HG02623 (cell line): ENCODE data around the gene PKP4.
A peak's percentile ranks its signal among the peaks of the same experiment; 100 is the strongest.
"Not testable (repeated sequence)": the region's sequence is repeated elsewhere in the genome, so short reads cannot be mapped to it uniquely, and the experiment has no call there.

Experiments
- ATAC-seq: cut with Tn5 transposase; IDR thresholded peaks from one replicate; pipeline ENCODE4 v1.9.1; 2021; ENCODE audit warnings: moderate library complexity; ENCODE audit not compliant: unreplicated experiment

PKP4 gene, protein sequence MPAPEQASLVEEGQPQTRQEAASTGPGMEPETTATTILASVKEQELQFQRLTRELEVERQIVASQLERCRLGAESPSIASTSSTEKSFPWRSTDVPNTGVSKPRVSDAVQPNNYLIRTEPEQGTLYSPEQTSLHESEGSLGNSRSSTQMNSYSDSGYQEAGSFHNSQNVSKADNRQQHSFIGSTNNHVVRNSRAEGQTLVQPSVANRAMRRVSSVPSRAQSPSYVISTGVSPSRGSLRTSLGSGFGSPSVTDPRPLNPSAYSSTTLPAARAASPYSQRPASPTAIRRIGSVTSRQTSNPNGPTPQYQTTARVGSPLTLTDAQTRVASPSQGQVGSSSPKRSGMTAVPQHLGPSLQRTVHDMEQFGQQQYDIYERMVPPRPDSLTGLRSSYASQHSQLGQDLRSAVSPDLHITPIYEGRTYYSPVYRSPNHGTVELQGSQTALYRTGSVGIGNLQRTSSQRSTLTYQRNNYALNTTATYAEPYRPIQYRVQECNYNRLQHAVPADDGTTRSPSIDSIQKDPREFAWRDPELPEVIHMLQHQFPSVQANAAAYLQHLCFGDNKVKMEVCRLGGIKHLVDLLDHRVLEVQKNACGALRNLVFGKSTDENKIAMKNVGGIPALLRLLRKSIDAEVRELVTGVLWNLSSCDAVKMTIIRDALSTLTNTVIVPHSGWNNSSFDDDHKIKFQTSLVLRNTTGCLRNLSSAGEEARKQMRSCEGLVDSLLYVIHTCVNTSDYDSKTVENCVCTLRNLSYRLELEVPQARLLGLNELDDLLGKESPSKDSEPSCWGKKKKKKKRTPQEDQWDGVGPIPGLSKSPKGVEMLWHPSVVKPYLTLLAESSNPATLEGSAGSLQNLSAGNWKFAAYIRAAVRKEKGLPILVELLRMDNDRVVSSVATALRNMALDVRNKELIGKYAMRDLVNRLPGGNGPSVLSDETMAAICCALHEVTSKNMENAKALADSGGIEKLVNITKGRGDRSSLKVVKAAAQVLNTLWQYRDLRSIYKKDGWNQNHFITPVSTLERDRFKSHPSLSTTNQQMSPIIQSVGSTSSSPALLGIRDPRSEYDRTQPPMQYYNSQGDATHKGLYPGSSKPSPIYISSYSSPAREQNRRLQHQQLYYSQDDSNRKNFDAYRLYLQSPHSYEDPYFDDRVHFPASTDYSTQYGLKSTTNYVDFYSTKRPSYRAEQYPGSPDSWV

DNA sequence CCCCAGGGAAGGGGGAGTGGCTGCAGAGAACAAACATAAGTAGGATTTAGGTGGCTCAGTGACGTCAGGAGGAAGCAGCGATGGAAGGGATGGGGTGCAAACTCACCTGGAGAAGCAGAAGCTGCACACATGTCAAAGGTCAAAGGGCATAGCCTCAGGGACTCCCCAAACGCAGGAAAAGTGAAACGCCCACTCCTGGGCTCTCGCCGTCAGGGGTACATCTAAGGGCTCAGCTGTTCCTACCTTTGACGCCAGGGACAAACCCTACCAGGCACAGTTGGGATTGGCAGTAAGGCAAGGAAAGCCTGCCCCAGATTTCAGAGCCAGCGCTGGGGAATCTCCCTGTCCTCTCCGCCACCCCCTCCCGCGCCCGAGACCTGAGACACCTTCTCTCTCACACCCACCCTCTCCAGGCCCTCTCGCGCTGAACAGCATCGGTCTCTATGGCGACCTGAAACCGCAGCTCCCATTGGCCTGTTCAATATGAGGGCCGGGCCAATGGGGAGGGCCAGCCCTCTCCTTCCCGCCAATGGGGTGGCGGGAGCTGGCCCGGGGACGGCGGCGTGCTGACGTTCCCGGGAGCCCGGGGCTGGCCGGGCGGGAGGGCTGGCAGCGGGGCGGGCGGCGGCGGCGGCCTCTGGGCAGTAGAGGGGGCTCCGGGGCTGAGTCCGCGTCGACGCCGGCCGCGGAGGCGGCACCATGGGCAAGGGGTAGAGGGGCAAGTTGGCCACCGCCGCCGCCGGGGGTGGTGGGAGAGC, at the start of gene PKP4, which contains the start of gene CCDC148:
Gene PKP4 (plus strand): TSS at position 644 of the 758 bp plus-strand sequence. CDS start 76,233 bp downstream, outside the sequence.
Gene CCDC148 (minus strand): TSS at position 445 of the 758 bp plus-strand sequence. CDS start 314 bp downstream, at position 131.
- peak; percentile 95 for ATAC-seq

DNA sequence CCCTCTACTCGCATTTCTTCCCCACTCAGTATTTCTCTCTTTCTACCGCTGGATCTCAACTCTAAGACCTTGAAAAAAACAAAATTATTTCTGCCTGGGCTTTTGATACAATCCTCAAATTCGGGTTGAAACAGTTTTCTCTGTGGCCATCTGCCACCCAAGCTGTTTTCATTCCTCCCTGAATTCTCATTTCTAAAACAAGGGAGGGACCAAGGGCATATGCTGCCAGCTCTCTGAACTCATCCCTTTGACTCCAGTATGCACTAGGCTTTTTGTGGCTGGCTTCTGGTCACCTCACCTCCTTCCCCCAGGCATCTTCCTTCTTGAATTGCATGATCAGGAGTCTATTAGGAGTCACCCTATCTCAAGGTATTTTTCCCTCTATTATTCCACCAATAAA, 49.7 kb upstream of the PKP4 start:
- no peak for ATAC-seq

DNA sequence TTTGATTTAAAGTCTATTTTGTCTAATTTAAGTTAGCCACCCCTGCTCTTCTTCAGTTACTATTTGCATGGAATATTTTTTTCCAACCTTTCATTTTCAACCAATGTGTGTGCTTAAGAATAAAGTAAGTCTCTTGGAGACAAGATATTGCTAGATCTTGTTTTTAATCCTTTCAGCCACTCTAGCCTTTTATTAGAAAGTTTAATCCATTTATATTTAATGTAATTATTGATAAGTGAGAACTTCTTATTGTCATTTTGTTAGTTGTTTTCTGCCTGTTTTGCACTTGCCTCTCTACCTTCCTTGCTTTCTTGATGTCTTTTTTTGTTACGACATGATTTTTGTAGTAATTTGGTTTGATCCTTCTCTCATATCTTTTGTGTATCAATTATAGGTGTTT, 46.6 kb upstream of the PKP4 start:
- ATAC-seq = no peak

DNA sequence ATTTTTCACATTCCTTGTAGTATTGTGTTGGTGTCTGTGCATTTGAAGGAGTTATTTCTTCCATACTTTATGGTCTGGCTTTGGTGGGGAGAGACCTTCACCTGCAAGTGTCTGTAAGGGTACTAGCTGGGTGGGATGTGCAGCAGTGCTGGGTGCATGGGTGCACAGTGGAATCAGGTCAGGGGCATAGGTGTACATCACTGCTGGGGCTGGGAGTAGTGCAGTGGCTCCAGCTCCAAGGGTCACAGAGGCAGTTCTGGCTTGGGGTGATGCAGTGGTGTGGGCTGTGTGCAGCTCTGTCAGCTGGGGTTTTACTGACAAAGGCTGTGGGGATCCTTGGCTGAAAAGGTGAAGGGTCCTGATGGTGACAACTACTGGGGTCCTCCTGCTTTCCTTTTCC, 45.0 kb upstream of the PKP4 start:
- ATAC-seq = no peak

DNA sequence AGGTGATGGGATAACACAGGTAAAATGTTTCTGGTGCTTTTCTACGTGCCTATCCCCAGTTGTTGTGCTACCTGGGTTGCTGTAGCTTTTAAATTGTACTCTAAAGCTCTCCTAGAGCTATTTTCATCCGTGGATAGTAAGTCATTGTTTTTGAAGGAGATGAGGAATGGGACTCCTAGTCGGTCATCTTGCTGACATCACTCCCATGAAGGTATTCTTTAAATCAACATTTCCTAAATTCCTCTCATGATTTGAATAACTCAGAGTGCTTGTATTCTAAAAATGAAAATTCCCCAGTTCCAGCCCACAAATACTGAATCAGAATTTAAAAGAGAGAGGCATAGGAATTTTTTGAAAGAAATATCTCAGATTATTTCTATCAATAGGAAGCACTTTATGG, 44.5 kb upstream of the PKP4 start:
- ATAC-seq = no peak

DNA sequence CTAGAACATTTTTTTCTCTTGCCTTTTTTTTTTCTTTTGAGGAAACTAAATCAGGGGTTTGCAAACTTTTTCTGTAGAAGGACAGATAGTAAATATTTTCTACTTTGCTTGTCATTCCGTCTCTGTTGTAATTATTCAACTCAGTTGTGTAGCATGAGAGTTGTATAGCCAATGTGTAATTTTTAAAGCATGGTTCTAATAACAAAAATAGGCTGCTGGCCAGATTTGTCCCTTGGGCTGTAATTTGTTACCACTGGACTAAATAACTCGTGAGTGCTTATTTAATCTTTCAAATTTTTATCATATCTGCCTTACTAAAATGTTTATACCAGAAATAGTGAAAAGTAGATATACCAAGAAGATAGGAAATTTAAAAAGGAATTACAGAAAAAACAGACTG, 43.2 kb upstream of the PKP4 start:
- ATAC-seq = no peak

DNA sequence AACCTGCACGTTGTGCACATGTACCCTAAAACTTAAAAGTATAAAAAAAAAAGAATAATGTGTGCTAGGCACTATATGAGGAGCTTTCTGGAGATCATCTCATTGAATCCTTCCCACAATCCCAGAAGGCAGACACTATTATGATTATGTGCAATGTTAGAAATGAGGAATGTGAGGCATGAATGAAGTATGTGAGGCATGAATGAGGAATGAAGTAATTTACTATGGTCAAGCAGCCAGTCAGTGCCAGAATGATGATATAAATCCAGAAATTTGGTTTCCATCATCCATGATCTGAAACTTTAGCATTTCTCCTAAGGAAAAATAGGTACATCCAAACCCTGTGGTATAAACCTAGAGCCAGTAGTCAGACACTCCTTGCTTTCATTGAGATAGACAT, 42.2 kb upstream of the PKP4 start:
- no peak for ATAC-seq

DNA sequence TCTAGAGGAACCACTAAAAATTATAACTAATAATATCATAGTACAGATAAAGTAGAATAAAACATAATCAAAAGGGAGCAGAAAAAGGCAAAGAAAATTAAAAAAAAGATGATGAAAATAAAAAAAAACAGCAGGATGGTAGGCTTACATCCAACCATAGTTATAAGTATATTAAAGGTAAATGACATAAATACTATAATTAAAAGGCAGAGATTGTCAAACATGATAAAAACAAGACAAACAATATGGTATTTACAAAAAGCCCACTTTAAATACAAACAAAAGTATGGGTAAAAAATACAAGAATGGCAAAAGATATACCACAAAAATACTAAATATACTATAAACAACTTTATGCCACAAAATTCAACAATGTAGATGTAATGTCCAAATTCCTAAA, 24.6 kb upstream of the PKP4 start:
- ATAC-seq = no peak

DNA sequence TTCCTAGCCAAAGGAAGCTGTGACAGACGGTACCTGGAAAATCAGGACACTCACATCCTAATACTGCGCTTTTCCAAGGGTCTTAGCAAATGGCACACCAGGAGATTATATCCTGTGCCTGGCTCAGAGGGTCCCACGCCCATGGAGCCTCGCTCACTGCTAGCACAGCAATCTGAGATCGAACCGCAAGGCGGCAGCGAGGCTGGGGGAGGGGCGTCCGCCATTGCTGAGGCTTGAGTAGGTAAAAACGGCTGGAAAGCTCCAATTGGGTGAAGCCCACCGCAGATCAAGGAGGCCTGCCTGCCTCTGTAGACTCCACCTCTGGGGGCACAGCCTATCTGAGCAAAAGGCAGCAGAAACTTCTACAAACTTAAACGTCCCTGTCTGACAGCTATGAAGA, 23.0 kb upstream of the PKP4 start:
- ATAC-seq = not testable (repeated sequence)

DNA sequence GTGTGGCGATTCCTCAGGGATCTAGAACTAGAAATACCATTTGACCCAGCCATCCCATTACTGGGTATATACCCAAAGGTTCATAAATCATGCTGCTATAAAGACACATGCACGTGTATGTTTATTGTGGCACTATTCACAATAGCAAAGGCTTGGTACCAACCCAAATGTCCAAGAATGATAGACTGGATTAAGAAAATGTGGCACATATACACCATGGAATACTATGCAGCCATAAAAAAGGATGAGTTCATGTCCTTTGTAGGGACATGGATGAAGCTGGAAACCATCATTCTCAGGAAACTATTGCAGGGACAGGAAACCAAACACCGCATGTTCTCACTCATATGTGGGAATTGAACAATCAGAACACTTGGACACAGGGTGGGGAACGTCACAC, 17.7 kb upstream of the PKP4 start:
- ATAC-seq = not testable (repeated sequence)

DNA sequence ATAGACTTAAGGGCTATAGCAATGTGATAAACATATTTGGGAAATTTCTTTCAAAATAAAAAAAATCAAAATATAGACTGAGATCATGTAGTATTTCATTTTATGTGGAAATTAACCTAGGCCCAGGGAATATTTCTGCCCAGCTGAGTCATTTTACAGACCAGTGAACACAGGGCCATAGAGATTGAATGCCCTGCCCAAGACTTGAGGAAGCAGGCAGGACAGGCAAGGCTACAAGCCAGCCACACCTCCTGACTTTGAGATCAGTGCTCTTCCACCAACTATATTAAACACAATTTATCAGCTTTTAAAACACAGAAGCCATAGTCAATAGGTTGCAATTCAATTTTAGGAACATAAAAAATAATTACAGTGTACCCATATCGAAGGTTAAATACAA, 13.1 kb upstream of the PKP4 start:
- ATAC-seq = no peak

DNA sequence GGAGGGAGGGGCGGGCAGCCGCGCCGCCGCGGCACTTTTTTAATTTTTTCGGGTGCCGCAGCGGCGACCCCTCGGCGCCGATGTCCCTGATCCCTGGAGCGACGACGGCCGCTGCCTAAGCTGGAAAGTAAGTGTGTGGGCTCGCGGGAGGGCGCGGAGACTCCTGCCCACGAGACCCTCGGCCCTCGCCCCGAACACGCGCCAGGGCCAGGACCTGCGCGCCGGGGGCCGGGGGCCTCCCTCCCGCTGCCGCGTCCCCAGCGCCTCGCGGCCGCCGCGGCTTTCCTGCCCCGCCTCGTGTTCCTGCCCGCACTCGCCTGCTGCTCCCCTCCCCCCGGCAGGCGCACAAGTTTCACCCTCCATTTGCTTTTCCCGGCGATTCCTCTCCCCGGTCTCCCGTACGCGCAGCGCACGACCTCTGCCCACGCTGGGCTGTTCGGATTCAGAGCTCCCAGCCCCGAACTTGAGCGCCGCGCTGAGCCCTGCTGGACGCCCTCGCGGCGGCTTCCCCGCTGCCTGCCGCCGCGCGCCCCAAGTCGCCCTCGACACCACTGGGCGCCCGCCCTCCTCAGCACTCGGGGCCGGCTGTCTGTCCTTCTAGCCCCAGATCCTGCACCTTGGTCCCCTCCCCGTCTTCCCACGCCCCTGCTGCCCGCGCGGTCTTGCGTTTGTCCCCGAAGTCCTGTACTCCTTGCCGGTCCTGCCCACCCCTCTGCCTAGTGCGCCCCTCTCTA, 507 bp downstream of the PKP4 start:
- ATAC-seq = peak; percentile 22

DNA sequence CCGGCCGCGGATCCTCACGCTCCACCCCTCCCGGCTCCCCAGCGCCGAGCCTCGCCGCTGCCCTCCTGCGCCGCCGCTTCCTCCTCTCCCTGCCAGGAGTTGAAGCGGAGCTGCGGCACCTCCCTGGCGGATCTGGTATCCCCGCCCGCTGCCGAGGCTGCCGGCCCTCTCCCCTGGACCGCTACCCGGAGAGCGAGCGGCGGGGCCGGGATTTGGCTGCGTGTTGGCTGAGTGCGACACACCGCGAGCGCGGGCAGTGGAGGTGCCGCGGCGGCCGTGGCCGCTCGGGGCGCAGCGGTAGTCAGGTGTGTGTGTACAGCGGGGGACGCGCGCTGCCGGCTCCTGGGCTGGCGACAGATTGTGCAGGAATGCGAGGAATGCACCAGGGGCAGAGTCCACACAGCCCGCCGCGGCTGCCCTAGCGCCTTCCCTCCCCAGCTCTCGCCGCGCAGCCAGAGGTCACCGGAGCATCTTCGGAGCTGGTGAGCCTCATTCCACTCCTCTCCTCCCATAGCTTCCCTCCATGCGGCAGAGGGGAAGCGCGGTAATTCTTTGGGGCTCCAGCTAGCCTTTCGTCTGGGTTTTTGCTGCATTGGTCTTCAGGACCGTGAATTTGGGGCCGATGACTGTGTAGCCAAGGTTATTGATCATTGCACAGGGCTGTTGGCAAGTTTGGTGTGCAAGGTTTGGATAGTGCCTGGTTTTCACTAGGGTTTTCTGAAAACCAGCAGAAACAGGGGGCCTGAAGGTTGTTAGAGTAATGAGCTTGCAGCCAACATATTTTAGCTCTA, 1.3 kb downstream of the PKP4 start:
- peak; percentile 36 for ATAC-seq

DNA sequence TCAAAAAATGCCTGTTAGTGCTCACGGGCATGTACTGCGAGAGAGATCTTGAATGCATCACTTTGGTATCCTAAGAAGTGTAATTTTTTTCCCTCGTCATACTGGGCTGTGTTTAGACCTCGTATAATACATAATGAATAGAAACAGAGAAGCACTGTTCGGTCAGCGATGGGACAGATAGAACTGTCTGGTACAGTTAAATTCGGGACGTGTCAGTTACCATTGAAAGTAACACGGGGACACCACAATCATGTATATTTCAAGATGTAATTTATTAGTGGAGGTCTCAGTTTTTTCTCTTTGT, 1.8 kb downstream of the PKP4 start:
- ATAC-seq = no peak

DNA sequence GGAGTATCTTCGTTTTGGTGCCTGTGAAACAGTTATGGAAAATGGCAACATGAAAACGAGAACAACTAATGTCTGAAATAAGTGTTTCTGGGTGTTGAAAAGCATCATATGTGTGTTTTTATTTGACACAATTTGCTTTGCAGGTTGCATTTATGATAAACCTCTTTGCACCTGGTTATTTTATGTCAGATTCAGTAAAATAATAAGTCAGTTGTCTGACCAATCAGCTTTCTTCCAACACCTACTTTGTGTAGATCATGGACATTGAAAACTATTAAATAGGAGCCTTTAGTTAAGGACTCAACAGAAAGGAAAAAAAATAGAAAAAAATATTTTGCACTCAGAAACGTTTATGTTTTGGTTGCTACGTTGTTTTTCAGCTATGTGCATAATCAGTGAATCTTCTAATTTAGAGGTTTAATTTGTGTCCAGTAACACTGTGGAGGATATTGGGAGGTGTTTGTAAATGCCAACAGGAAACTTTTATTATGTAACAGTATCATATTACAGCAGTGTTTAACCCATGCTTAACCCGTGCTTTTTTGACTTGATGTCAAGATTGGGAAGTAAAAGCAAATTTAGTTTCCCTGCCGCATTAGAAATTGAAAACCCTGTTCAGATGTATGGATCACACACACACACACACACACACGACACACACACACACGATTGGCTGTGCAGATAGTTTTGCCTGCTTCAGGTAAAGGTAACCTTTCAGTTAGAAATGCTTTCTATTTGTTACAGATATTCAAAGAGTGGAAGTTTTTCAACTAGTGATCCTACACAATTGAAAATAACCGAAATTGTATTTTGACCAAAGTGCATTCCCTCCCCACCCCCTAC, 2.6 kb downstream of the PKP4 start:
- no peak for ATAC-seq

DNA sequence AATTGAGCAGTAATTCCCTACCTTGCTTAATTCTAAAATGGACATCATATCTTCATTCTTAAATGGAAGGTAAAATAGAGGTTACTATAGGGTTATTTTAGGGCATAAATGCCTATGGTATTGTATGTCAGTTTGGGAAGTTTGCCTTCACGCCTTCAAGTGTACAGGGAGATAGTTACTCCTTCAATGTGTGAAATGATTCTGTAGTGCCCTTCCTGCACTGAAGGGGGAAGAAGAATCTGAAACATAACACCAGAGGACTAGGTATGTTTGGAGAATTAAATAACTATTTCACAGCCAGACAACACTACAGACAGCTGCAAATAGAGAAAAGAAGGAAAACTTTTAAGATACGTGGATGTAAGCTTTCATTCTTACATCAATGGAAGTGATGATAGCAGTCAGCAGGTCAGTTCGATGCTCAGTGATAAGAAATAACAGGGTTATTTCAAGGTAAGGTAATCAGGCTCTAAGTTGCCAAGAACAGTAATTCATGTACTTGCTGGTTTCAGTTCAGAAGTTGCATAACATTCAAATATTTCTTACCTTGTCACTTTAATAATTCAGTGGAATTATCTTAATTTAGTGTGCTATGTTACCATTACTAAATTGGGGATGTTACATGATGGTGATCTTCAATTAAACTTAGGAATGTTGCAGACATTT, 4.0 kb downstream of the PKP4 start:
- no peak for ATAC-seq

DNA sequence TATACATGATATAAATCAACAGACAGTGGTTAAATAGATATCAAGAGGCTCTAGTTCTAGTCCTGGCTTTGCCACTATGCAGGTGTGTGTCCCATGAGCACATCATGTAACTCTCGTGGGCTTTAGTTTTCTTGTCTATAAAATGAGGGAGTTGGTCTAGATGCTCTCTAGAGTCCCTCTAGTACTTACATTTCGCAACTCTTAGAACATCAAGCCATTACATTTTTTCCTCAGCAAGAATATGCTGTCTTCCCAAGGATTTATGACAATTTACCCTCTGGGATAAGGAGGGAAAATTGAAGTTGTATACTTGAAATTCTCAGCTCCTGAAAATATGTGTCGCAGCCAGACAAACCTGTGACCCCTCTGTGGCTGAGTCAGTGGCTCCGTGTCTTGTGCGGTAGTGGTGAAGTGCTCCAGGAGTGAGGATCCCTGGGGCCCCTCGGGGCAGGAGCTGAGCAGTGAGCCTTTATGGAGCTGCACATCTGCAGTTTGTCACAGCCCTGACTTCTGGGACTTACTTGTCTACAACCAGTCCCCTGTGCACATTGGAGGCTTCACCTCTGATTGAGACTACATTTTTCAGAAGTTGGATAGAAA, 6.8 kb downstream of the PKP4 start:
- ATAC-seq = no peak
